HepG2 (cell line): ENCODE measurements around the gene HSF2BP. TPM values are rescaled to one million over a fixed set of nuclear protein-coding genes. Genes with fewer than 3 reads are reported as not detected.

ENCODE experiments used
- ELF1 ChIP-seq: sonication (generic); formaldehyde crosslinking; IDR thresholded peaks from 2 replicates; pipeline ENCODE4 v1.4.0; 2020; ENCODE audit warnings: missing genetic modification reagents
- FOXM1 ChIP-seq: sonication (generic); formaldehyde crosslinking; IDR thresholded peaks from 2 replicates; pipeline ENCODE4 v1.5.0; 2020; ENCODE audit warnings: missing genetic modification reagents
- HNRNPH1 ChIP-seq: fragments of 200-400 bp; formaldehyde crosslinking; optimal IDR thresholded peaks from 2 replicates; pipeline ENCODE3; 2017; ENCODE audit warnings: mild to moderate bottlenecking, low read depth, low read length
- IRX3 ChIP-seq: sonication (generic); formaldehyde crosslinking; IDR thresholded peaks from 2 replicates; pipeline ENCODE4 v1.8.1; 2023; ENCODE audit warnings: mild to moderate bottlenecking, low read depth, missing genetic modification reagents, borderline replicate concordance
- NFE2L2 ChIP-seq: fragments of 150-350 bp; IDR thresholded peaks from 2 replicates; pipeline ENCODE4 v1.6.1; 2014; ENCODE audit warnings: low read length
- NONO ChIP-seq, 2 experiments: fragments of 450-650 bp in 1 of 2; sonication (generic) in 1 of 2; formaldehyde crosslinking in 1 of 2; IDR thresholded peaks in 1 of 2; conservative IDR thresholded peaks in 1 of 2; 2 replicates each; pipeline versions ENCODE4 v1.6.1 to v1.8.0; 2017 to 2022; ENCODE audit warnings: mild to moderate bottlenecking in 1 of 2, missing genetic modification reagents in 1 of 2, moderate library complexity in 1 of 2
- PCBP1 ChIP-seq: fragments of 200-400 bp; formaldehyde crosslinking; IDR thresholded peaks from 2 replicates; pipeline ENCODE4 v1.6.1; 2017; ENCODE audit warnings: mild to moderate bottlenecking, low read depth, low read length, borderline replicate concordance
- REL ChIP-seq: sonication (generic); formaldehyde crosslinking; conservative IDR thresholded peaks from 2 replicates; pipeline ENCODE4 v1.8.0; 2022; ENCODE audit warnings: mild to moderate bottlenecking, missing genetic modification reagents, moderate library complexity
- RORA ChIP-seq: sonication (generic); formaldehyde crosslinking; IDR thresholded peaks from 2 replicates; pipeline ENCODE4 v1.5.0; 2020; ENCODE audit warnings: mild to moderate bottlenecking, missing genetic modification reagents, moderate library complexity
- RXRB ChIP-seq: IDR thresholded peaks from 2 replicates; pipeline ENCODE4 v1.6.1; 2016; ENCODE audit warnings: borderline replicate concordance, missing genetic modification reagents, missing compliant biosample characterization
- TCF7L2 ChIP-seq: IDR thresholded peaks from 2 replicates; pipeline ENCODE4 v1.6.1; 2011; ENCODE audit warnings: mild to moderate bottlenecking, low read depth, low read length, moderate library complexity
- U2AF1 ChIP-seq: fragments of 200-400 bp; formaldehyde crosslinking; optimal IDR thresholded peaks from 2 replicates; pipeline ENCODE3; 2017; ENCODE audit warnings: mild to moderate bottlenecking, low read depth, low read length
- ZBTB1 ChIP-seq: sonication (generic); formaldehyde crosslinking; IDR thresholded peaks from 2 replicates; pipeline ENCODE4 v1.4.0; 2020; ENCODE audit warnings: missing genetic modification reagents, borderline replicate concordance
- ZMYM2 ChIP-seq: sonication (generic); formaldehyde crosslinking; IDR thresholded peaks from 2 replicates; pipeline ENCODE4 v1.8.0; 2022; ENCODE audit warnings: mild to moderate bottlenecking, missing genetic modification reagents
- ZNF12 ChIP-seq: sonication (generic); formaldehyde crosslinking; IDR thresholded peaks from 2 replicates; pipeline ENCODE4 v1.5.0; 2020; ENCODE audit warnings: missing genetic modification reagents
- ZNF160 ChIP-seq: sonication (generic); formaldehyde crosslinking; IDR thresholded peaks from 2 replicates; pipeline ENCODE4 v1.8.0; 2022; ENCODE audit warnings: mild to moderate bottlenecking, inconsistent platforms, missing genetic modification reagents
- ZNF24 ChIP-seq: fragments of 450-650 bp; IDR thresholded peaks from 2 replicates; pipeline ENCODE4 v1.6.1; 2017; ENCODE audit warnings: antibody characterized with exemption, mild to moderate bottlenecking
- ZNF264 ChIP-seq: sonication (generic); formaldehyde crosslinking; IDR thresholded peaks from 2 replicates; pipeline ENCODE4 v1.4.0; 2020; ENCODE audit warnings: missing genetic modification reagents
- ZNF749 ChIP-seq: sonication (generic); formaldehyde crosslinking; IDR thresholded peaks from 2 replicates; pipeline ENCODE4 v1.8.0; 2022; ENCODE audit warnings: mild to moderate bottlenecking, missing genetic modification reagents, moderate library complexity, borderline replicate concordance
- ZNF792 ChIP-seq: IDR thresholded peaks from 2 replicates; pipeline ENCODE4 v1.6.1; 2016
- ZSCAN25 ChIP-seq: sonication (generic); formaldehyde crosslinking; IDR thresholded peaks from 2 replicates; pipeline ENCODE4 v1.8.0; 2022; ENCODE audit warnings: mild to moderate bottlenecking, missing genetic modification reagents
- polyA plus RNA-seq, 8 experiments: library from polyadenylated mRNA; depleted of rRNA in 3 of 8; stranded (reverse) in 7 of 8; unstranded in 1 of 8; fragments of >200 nt; fragmentation: Illumina TruSeq in 4 of 8; extraction: Trizol in 4 of 8; gene quantifications; 2 replicates each; pipeline versions ENCODE4 v1.2.1 to v1.2.3, GENCODE V29; 2011 to 2016; ENCODE audit warnings: low read depth in 4 of 8, missing spikeins in 1 of 8, mixed read lengths in 1 of 8; ENCODE audit not compliant: insufficient read depth in 1 of 8
- total RNA-seq, 5 experiments: library from RNA; depleted of rRNA; stranded (reverse); fragments of >200 nt; fragmentation: Illumina TruSeq; extraction: Trizol; gene quantifications; 2 replicates each; pipeline ENCODE4 v1.2.3, GENCODE V29; 2016; ENCODE audit warnings: low read depth in 1 of 5
- TF ChIP-seq, protein P1 (sequence below): sonication (generic); formaldehyde crosslinking; IDR thresholded peaks from 2 replicates; pipeline ENCODE4 v1.9.0; 2022; ENCODE audit warnings: low read depth, missing genetic modification reagents
- TF ChIP-seq, protein P2 (sequence below): sonication (generic); formaldehyde crosslinking; IDR thresholded peaks from 2 replicates; pipeline ENCODE4 v1.5.0; 2020; ENCODE audit warnings: missing genetic modification reagents
- TF ChIP-seq, protein P3 (sequence below): sonication (generic); formaldehyde crosslinking; IDR thresholded peaks from 2 replicates; pipeline ENCODE4 v1.4.0; 2020; ENCODE audit warnings: missing genetic modification reagents
- TF ChIP-seq, protein P4 (sequence below): IDR thresholded peaks from 2 replicates; pipeline ENCODE4 v1.6.1; 2016; ENCODE audit warnings: low read depth, control low read depth

Gene HSF2BP
- total and polyA plus RNA-seq, 2 of the 13 experiments (the other 11 are each of a cell fraction or from before 2014, with no cell fraction given): 0.67 to 2.2 TPM

DNA sequence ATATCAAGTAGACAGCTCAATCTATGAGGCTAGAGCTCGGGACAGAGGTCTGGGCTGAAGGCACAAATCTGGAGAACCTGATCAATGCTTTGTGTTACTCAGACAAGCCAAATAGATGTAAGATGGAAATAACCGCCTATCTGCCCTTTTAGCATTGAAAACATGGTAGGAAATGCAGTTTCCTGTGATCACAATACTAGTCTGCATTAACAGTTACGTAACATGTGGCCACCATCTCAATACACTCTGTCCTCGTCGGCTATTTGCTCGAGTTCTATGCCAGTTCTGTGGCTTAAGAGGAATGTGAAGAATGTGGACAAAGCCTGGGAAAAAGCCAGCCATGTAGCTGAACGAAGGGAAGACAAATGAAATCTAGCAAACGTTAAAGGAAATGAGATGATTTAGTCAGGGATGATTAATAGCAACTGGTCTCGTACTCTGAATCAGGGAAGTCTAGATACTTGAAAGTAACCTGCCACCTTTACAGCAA lies 73.3 kb downstream of the HSF2BP start (continued):
- TF ChIP-seq, protein P1, sequence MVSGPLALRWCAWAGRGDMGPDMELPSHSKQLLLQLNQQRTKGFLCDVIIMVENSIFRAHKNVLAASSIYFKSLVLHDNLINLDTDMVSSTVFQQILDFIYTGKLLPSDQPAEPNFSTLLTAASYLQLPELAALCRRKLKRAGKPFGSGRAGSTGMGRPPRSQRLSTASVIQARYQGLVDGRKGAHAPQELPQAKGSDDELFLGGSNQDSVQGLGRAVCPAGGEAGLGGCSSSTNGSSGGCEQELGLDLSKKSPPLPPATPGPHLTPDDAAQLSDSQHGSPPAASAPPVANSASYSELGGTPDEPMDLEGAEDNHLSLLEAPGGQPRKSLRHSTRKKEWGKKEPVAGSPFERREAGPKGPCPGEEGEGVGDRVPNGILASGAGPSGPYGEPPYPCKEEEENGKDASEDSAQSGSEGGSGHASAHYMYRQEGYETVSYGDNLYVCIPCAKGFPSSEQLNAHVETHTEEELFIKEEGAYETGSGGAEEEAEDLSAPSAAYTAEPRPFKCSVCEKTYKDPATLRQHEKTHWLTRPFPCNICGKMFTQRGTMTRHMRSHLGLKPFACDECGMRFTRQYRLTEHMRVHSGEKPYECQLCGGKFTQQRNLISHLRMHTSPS: peak; percentile 61; the same call in 1 of the 2 replicates
- TF ChIP-seq TCF7L2 (no peak), IRX3 (CRISPR knock-in tag) (no peak), PCBP1 (no peak), ELF1 (no peak), FOXM1 (no peak), ZNF12 (peak; percentile 63; the same call in 1 of the 2 replicates), NFE2L2 (no peak), ZNF264 (0 out of 2 replicates have a peak, but pooled peaks have one; percentile 39), REL (CRISPR knock-in tag) (no peak), RORA (CRISPR knock-in tag) (no peak), RXRB (CRISPR knock-in tag) (peak; percentile 93), ZNF749 (CRISPR knock-in tag) (no peak), U2AF1 (no peak), ZNF160 (CRISPR knock-in tag) (no peak), ZMYM2 (CRISPR knock-in tag) (0 out of 2 replicates have a peak, but pooled peaks have one; percentile 41), ZNF24 (no peak), ZNF792 (CRISPR knock-in tag) (peak; percentile 88), ZSCAN25 (CRISPR knock-in tag) (no peak), HNRNPH1 (no peak), NONO (IDR thresholded peaks at IDR 0.05) (no peak), NONO (CRISPR knock-in tag; conservative IDR thresholded peaks at IDR 0.05) (no peak), ZBTB1 (no peak)
- TF ChIP-seq, protein P2, sequence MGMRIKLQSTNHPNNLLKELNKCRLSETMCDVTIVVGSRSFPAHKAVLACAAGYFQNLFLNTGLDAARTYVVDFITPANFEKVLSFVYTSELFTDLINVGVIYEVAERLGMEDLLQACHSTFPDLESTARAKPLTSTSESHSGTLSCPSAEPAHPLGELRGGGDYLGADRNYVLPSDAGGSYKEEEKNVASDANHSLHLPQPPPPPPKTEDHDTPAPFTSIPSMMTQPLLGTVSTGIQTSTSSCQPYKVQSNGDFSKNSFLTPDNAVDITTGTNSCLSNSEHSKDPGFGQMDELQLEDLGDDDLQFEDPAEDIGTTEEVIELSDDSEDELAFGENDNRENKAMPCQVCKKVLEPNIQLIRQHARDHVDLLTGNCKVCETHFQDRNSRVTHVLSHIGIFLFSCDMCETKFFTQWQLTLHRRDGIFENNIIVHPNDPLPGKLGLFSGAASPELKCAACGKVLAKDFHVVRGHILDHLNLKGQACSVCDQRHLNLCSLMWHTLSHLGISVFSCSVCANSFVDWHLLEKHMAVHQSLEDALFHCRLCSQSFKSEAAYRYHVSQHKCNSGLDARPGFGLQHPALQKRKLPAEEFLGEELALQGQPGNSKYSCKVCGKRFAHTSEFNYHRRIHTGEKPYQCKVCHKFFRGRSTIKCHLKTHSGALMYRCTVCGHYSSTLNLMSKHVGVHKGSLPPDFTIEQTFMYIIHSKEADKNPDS (CRISPR knock-in tag): 0 out of 2 replicates have a peak, but pooled peaks have one; percentile 58
- TF ChIP-seq, protein P3, sequence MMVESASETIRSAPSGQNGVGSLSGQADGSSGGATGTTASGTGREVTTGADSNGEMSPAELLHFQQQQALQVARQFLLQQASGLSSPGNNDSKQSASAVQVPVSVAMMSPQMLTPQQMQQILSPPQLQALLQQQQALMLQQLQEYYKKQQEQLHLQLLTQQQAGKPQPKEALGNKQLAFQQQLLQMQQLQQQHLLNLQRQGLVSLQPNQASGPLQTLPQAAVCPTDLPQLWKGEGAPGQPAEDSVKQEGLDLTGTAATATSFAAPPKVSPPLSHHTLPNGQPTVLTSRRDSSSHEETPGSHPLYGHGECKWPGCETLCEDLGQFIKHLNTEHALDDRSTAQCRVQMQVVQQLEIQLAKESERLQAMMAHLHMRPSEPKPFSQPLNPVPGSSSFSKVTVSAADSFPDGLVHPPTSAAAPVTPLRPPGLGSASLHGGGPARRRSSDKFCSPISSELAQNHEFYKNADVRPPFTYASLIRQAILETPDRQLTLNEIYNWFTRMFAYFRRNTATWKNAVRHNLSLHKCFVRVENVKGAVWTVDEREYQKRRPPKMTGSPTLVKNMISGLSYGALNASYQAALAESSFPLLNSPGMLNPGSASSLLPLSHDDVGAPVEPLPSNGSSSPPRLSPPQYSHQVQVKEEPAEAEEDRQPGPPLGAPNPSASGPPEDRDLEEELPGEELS (CRISPR knock-in tag): peak; percentile 83
- TF ChIP-seq, protein P4, sequence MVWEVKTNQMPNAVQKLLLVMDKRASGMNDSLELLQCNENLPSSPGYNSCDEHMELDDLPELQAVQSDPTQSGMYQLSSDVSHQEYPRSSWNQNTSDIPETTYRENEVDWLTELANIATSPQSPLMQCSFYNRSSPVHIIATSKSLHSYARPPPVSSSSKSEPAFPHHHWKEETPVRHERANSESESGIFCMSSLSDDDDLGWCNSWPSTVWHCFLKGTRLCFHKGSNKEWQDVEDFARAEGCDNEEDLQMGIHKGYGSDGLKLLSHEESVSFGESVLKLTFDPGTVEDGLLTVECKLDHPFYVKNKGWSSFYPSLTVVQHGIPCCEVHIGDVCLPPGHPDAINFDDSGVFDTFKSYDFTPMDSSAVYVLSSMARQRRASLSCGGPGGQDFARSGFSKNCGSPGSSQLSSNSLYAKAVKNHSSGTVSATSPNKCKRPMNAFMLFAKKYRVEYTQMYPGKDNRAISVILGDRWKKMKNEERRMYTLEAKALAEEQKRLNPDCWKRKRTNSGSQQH (CRISPR knock-in tag): no peak
